OCI-LY7 (cell line): Measurements from ENCODE around the gene CENPK. TPM values are rescaled to one million over a fixed set of nuclear protein-coding genes. Genes with fewer than 3 reads are reported as not detected.

Experiments
- BruUV-seq: library from RNA; stranded (reverse); fragments of 400-500 nt; replicated peaks from 2 replicates; lab custom pipeline; 2021; lab: Mats Ljungman, UMichigan
- CTCF ChIA-PET: fragments of 300-600 bp; sonication (Branson Sonifier 250); formaldehyde crosslinking; loops from one replicate; lab custom pipeline; 2022; ENCODE audit warnings: antibody characterized with exemption; ENCODE audit not compliant: unreplicated experiment; lab: Charles Lee
- POLR2A ChIA-PET: fragments of 300-600 bp; sonication (Branson Sonifier 250); formaldehyde crosslinking; loops from one replicate; lab custom pipeline; 2022; ENCODE audit warnings: antibody characterized with exemption; lab: Charles Lee
- DNase-seq: peaks from one replicate; pipeline ENCODE4 v3.0.0-alpha.2; 2015; ENCODE audit warnings: low spot score
- H2AFZ ChIP-seq: fragments of 200-600 bp; sonication (generic), shearing (Covaris generic); 2 replicates; pipeline ENCODE4 v1.6.1; 2014; ENCODE audit warnings: mild to moderate bottlenecking, antibody characterized with exemption, low read length, moderate library complexity
- H3K27ac ChIP-seq: fragments of 200-600 bp; sonication (generic); 2 replicates; pipeline ENCODE4 v1.5.1; 2014; ENCODE audit warnings: mixed run types, low read depth, mild to moderate bottlenecking, moderate library complexity, low read length, inconsistent platforms; ENCODE audit not compliant: poor library complexity, severe bottlenecking
- H3K36me3 ChIP-seq: fragments of 200-600 bp; sonication (generic); 2 replicates; pipeline ENCODE4 v1.6.1; 2014; ENCODE audit warnings: mild to moderate bottlenecking, antibody characterized with exemption, low read length, moderate library complexity, mixed read lengths; ENCODE audit not compliant: insufficient read depth
- H3K4me1 ChIP-seq: fragments of 200-600 bp; sonication (generic); 2 replicates; pipeline ENCODE4 v1.5.1; 2014; ENCODE audit warnings: mild to moderate bottlenecking, low read length; ENCODE audit not compliant: insufficient read depth, poor library complexity, severe bottlenecking
- H3K4me2 ChIP-seq: fragments of 200-600 bp; sonication (generic); 2 replicates; pipeline ENCODE4 v1.6.1; 2014; ENCODE audit warnings: mild to moderate bottlenecking, low read length
- H3K4me3 ChIP-seq: fragments of 200-600 bp; sonication (generic); 2 replicates; pipeline ENCODE4 v1.5.1; 2014; ENCODE audit warnings: mild to moderate bottlenecking, low read depth, low read length; ENCODE audit not compliant: poor library complexity, severe bottlenecking
- H3K79me2 ChIP-seq: fragments of 200-600 bp; sonication (generic); 2 replicates; pipeline ENCODE4 v1.6.1; 2016; ENCODE audit warnings: low read depth, mild to moderate bottlenecking, low read length, moderate library complexity, mixed read lengths; ENCODE audit not compliant: insufficient read depth
- H3K9me2 ChIP-seq: fragments of 200-600 bp; sonication (generic); 2 replicates; pipeline ENCODE4 v1.6.1; 2016; ENCODE audit warnings: mild to moderate bottlenecking, low read length, mixed read lengths; ENCODE audit not compliant: insufficient read depth
- H3K9me3 ChIP-seq: fragments of 200-600 bp; sonication (generic); 2 replicates; pipeline ENCODE4 v1.6.1; 2014; ENCODE audit warnings: mild to moderate bottlenecking, mixed run types, low read length, mixed read lengths
- H4K20me1 ChIP-seq: fragments of 200-600 bp; sonication (generic); 2 replicates; pipeline ENCODE4 v1.6.1; 2014; ENCODE audit warnings: mild to moderate bottlenecking, antibody characterized with exemption, low read length, moderate library complexity, mixed read lengths; ENCODE audit not compliant: insufficient read depth
- CTCF ChIP-seq: fragments of 200-600 bp; sonication (generic); conservative IDR thresholded peaks from 2 replicates; pipeline ENCODE4 v1.5.1; 2014; ENCODE audit warnings: mild to moderate bottlenecking, antibody characterized with exemption, low read length, moderate library complexity, mixed read lengths
- EZH2phosphoT487 ChIP-seq: fragments of 200-600 bp; sonication (generic); IDR thresholded peaks from 2 replicates; pipeline ENCODE4 v1.6.1; 2018; ENCODE audit warnings: low read depth, borderline replicate concordance, mild to moderate bottlenecking, mixed run types, antibody characterized with exemption, low read length, moderate library complexity, mixed read lengths
- intact Hi-C: fragments of 100-400 bp; cut with micrococcal nuclease; formaldehyde crosslinking; loops from one replicate; pipeline ENCODE4 v1.10.0; 2022; ENCODE audit not compliant: unreplicated experiment
- total RNA-seq, 2 experiments: library from RNA; depleted of rRNA in 1 of 2; stranded (reverse); fragments of >200 nt in 1 of 2; shearing (Covaris generic) in 1 of 2; gene quantifications; 2 replicates each; pipeline ENCODE4 v1.2.3, GENCODE V29; 2014 to 2022

Gene CENPK
- total RNA-seq, 2 experiments from 2014 or later, result 52.6 to 90.0 TPM

- TF ChIP-seq CTCF, result no peak
- no peak for TF ChIP-seq EZH2phosphoT487
- H3K27ac ChIP-seq, result no peak overlapping the region
- no TSS peak for BruUV-seq
- no peak for DNase-seq
- POLR2A ChIA-PET, result interaction anchor here (0.6 to 0.8 kb wide), 3 partner anchors 16 to 231 kb away, joined by 3 to 4 read pairs (median 3); no protein-coding TSS in a partner anchor
- CTCF ChIA-PET, result interaction anchor here (1.0 kb wide), 1 partner anchor 33 kb away, joined by 3 read pairs; no protein-coding TSS in a partner anchor
- no peaks in the 10 kb centered on the region for H3K36me3 ChIP-seq
- no peak overlapping the region for H2AFZ ChIP-seq
- no peak overlapping the region for H3K4me2 ChIP-seq
- no peak overlapping the region for H3K4me3 ChIP-seq
- H3K9me2 ChIP-seq, result no peaks in the 10 kb centered on the region
- intact Hi-C loops, result no loop called here
- H3K9me3 ChIP-seq, result no peaks in the 10 kb centered on the region
- H3K79me2 ChIP-seq, result peaks cover 18% of the 10 kb centered on the region; the same call in 1 of the 2 replicates
- H4K20me1 ChIP-seq, result no peaks in the 10 kb centered on the region
- H3K4me1 ChIP-seq, result peaks cover 30% of the 10 kb centered on the region
Observed at GRCh38 chr5:65475895-65476294, 87.1 kb downstream of the CENPK start.

DNA sequence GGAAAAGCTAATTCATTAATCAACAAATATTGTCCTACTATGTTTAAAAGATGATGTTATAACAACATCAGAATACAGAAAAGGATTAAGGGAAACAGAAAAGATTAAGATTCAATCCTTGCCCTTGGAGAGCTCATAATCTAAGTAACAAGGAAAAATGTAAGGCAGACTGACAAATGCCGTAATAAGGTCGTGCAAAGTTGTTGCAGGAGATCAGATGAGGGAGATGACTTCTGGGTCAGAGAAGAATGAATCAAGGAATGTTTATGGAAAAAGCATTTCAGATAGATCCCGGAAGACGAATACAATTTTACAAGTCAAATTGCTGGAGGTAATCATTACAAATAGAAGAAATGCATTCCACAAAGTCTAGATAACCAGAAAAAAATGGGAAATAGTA lies 87.6 kb downstream of the CENPK start:
- Histone ChIP-seq H3K4me2 (no peak overlapping the region), H2AFZ (no peak overlapping the region), H3K4me3 (no peak overlapping the region), H4K20me1 (no peaks in the 10 kb centered on the region), H3K27ac (no peak overlapping the region), H3K79me2 (peaks cover 16% of the 10 kb centered on the region; the same call in 1 of the 2 replicates), H3K4me1 (peaks cover 30% of the 10 kb centered on the region), H3K9me3 (no peaks in the 10 kb centered on the region), H3K36me3 (no peaks in the 10 kb centered on the region), H3K9me2 (no peaks in the 10 kb centered on the region)
- BruUV-seq, result no TSS peak
- POLR2A ChIA-PET, result interaction anchor here (0.6 to 1.2 kb wide), 4 partner anchors 12 to 1580 kb away, joined by 3 to 4 read pairs (median 3); no protein-coding TSS in a partner anchor
- DNase-seq, result no peak
- TF ChIP-seq EZH2phosphoT487 (no peak), CTCF (no peak)
- CTCF ChIA-PET, result no interaction called here
- intact Hi-C loops, result no loop called here

DNA sequence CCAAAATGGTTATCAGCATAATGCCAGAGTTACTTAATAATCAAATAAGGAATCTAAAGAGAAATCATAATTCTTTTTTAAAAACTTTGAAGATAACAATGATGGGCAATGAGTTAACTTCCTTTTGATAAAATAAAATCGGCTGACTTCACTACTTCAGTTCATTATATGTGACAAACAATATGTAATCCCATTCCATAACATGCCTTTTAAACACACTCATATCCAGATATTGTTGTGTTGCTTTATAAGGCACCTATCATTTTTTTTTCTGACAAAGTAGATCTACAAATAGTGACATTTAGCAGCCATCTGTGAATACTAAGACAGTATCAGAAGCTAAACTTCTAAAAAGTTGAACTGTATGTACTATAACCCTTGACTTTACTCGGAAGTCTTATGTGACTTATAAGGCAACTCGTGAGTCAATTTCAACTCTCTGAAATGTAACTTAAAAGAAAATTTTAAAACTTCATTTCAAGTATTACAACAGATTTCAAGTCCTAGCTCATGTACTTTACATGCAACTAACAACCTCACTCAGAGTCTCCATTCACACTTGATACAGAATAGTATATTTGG lies 88.7 kb downstream of the CENPK start:
- intact Hi-C loops, result no loop called here
- ChIA-PET POLR2A (interaction anchor here (0.6 to 1.2 kb wide), 4 partner anchors 11 to 672 kb away, joined by 3 to 5 read pairs (median 4); no protein-coding TSS in a partner anchor), CTCF (no interaction called here)
- no peak overlapping the region for H3K4me2 ChIP-seq
- DNase-seq, result no peak
- TF ChIP-seq EZH2phosphoT487 (no peak), CTCF (no peak)
- no TSS peak for BruUV-seq
- peaks cover 8% of the 10 kb centered on the region; the same call in 1 of the 2 replicates for H3K79me2 ChIP-seq
- no peaks in the 10 kb centered on the region for H3K36me3 ChIP-seq
- peaks cover 21% of the 10 kb centered on the region for H3K4me1 ChIP-seq
- H4K20me1 ChIP-seq, result no peaks in the 10 kb centered on the region
- H2AFZ ChIP-seq, result no peak overlapping the region
- no peaks in the 10 kb centered on the region for H3K9me2 ChIP-seq
- no peak overlapping the region for H3K4me3 ChIP-seq
- H3K9me3 ChIP-seq, result no peaks in the 10 kb centered on the region
- no peak overlapping the region for H3K27ac ChIP-seq
